B cell (primary cell): ENCODE measurements around the gene DCUN1D5. TPM values are rescaled to one million over a fixed set of nuclear protein-coding genes. Genes with fewer than 3 reads are reported as not detected.

Experiments
- ATAC-seq: fragments of 200-7000 bp; cut with Tn5 transposase; one replicate; pipeline ENCODE4 v1.10.0; 2021; ENCODE audit warnings: low read depth, mild to moderate bottlenecking, moderate number of reproducible peaks, moderate library complexity
- CTCF ChIA-PET: fragments of 350-600 bp; sonication (Branson Sonifier 250); formaldehyde crosslinking; loops from one replicate; lab custom pipeline; 2021; ENCODE audit warnings: antibody characterized with exemption, inconsistent platforms; lab: Charles Lee
- POLR2A ChIA-PET: fragments of 350-600 bp; sonication (Branson Sonifier 250); formaldehyde crosslinking; loops from one replicate; lab custom pipeline; 2021; ENCODE audit warnings: antibody characterized with exemption; lab: Charles Lee
- DNase-seq: peaks from one replicate; pipeline ENCODE4 v3.0.0; 2013
- H2AFZ ChIP-seq: 2 replicates; pipeline ENCODE4 v1.6.1; 2012; ENCODE audit warnings: mild to moderate bottlenecking, low read depth, low read length; ENCODE audit not compliant: insufficient read depth, poor library complexity, severe bottlenecking
- H3K27ac ChIP-seq, 2 donors: 1 replicate in 1 of 2; 2 replicates in 1 of 2; pipeline ENCODE4 v1.5.1; 2012 to 2013; ENCODE audit warnings: low read length in 2 of 2, mild to moderate bottlenecking in 2 of 2, moderate library complexity in 1 of 2
- H3K27me3 ChIP-seq, 4 experiments: fragments of 200-600 bp in 1 of 4; sonication (generic) in 1 of 4; replicated peaks in 1 of 4; 1 replicate in 2 of 4; 2 replicates in 2 of 4; pipeline versions ENCODE4 v1.6.1 to v1.7.0; 2013 to 2016; ENCODE audit warnings: low read length in 3 of 4, mild to moderate bottlenecking in 2 of 4, mixed read lengths in 1 of 4, moderate library complexity in 1 of 4; ENCODE audit not compliant: insufficient read depth in 4 of 4, control insufficient read depth in 3 of 4; ENCODE audit errors: control extremely low read depth in 1 of 4
- H3K36me3 ChIP-seq, 2 experiments: replicated peaks in 1 of 2; 1 replicate in 1 of 2; 2 replicates in 1 of 2; pipeline versions ENCODE4 v1.6.1 to v1.7.1; 2013; ENCODE audit warnings: low read length in 1 of 2; ENCODE audit not compliant: insufficient read depth in 2 of 2, control insufficient read depth in 1 of 2; ENCODE audit errors: control extremely low read depth in 1 of 2, extremely low read depth in 1 of 2
- H3K4me1 ChIP-seq, 2 donors: fragments of 200-600 bp in 1 of 2; sonication (generic) in 1 of 2; 1 replicate in 1 of 2; 2 replicates in 1 of 2; pipeline versions ENCODE4 v1.5.1 to v1.6.1; 2013 to 2017; ENCODE audit warnings: low read length in 2 of 2; ENCODE audit not compliant: control insufficient read depth in 2 of 2, insufficient read depth in 2 of 2
- H3K4me2 ChIP-seq: replicated peaks from 2 replicates; pipeline ENCODE3; 2012; ENCODE audit warnings: mild to moderate bottlenecking, low read depth, low read length; ENCODE audit not compliant: poor library complexity, severe bottlenecking
- H3K4me3 ChIP-seq, 5 experiments: fragments of 200-600 bp in 1 of 5; sonication (generic) in 1 of 5; 1 replicate in 3 of 5; 2 replicates in 2 of 5; pipeline versions ENCODE4 v1.5.1 to v1.7.0; 2011 to 2016; ENCODE audit warnings: low read length in 4 of 5, mild to moderate bottlenecking in 4 of 5, low read depth in 2 of 5, control low read depth in 1 of 5, moderate library complexity in 1 of 5; ENCODE audit not compliant: insufficient read depth in 1 of 5; ENCODE audit errors: control extremely low read depth in 1 of 5, extremely low read depth in 1 of 5
- H3K79me2 ChIP-seq: fragments of 200-600 bp; sonication (generic); one replicate; pipeline ENCODE4 v1.6.0; 2016; ENCODE audit warnings: low read length; ENCODE audit not compliant: control insufficient read depth, insufficient read depth
- H3K9ac ChIP-seq: fragments of 200-600 bp; sonication (generic); 2 replicates; pipeline ENCODE4 v1.6.1; 2017; ENCODE audit warnings: mild to moderate bottlenecking, low read length, moderate library complexity
- H3K9me3 ChIP-seq, 3 donors: one replicate each; pipeline versions ENCODE4 v1.6.1 to v1.7.1; 2013; ENCODE audit warnings: low read length in 2 of 3; ENCODE audit not compliant: control insufficient read depth in 2 of 3, insufficient read depth in 1 of 3; ENCODE audit errors: control extremely low read depth in 1 of 3
- H4K20me1 ChIP-seq: 2 replicates; pipeline ENCODE4 v1.6.0; 2012; ENCODE audit warnings: mild to moderate bottlenecking, low read length; ENCODE audit not compliant: insufficient read depth, control insufficient read depth, poor library complexity, severe bottlenecking
- H3K27ac Mint-ChIP-seq: one replicate; pipeline ENCODE4 v1.8.0; 2021; ENCODE audit warnings: mixed read lengths
- H3K27me3 Mint-ChIP-seq: one replicate; pipeline ENCODE4 v1.8.0; 2021; ENCODE audit warnings: mixed read lengths
- H3K4me1 Mint-ChIP-seq: one replicate; pipeline ENCODE4 v1.8.0; 2021; ENCODE audit warnings: mixed read lengths
- H3K4me3 Mint-ChIP-seq: one replicate; pipeline ENCODE4 v1.8.0; 2021; ENCODE audit warnings: mixed read lengths
- H3K9me3 Mint-ChIP-seq: one replicate; pipeline ENCODE4 v1.8.0; 2022; ENCODE audit warnings: mixed read lengths; ENCODE audit not compliant: insufficient read depth
- CTCF ChIP-seq: fragments of 200-600 bp; IDR thresholded peaks from one replicate; pipeline ENCODE4 v1.8.0; 2022; ENCODE audit warnings: antibody characterized with exemption, mild to moderate bottlenecking
- EZH2 ChIP-seq: IDR thresholded peaks from 2 replicates; pipeline ENCODE4 v1.6.1; 2012; ENCODE audit warnings: borderline replicate concordance, low read depth, mild to moderate bottlenecking, moderate library complexity, low read length; ENCODE audit not compliant: insufficient read depth, poor library complexity, severe bottlenecking
- WGBS: methylation state at CpG from one replicate; pipeline ENCODE4 v1.1.5; 2013; ENCODE audit warnings: missing lambda C conversion rate; ENCODE audit not compliant: insufficient coverage; 5-methylcytosine and 5-hydroxymethylcytosine counted together
- intact Hi-C: fragments of 100-400 bp; cut with micrococcal nuclease; formaldehyde crosslinking; loops from one replicate; pipeline ENCODE4 v1.10.0; 2022
- polyA plus RNA-seq: library from polyadenylated mRNA; depleted of rRNA; stranded (reverse); fragments of >200 nt; gene quantifications from 2 replicates; pipeline ENCODE4 v1.2.3, GENCODE V29; 2012
- total RNA-seq, 2 donors: library from RNA; stranded (reverse); fragments of 120-200 nt in 1 of 2; gene quantifications; 1 replicate in 1 of 2; 2 replicates in 1 of 2; pipeline versions ENCODE4 v1.2.3 to v1.2.4, GENCODE V29; 2013 to 2022

DCUN1D5 gene
- total and polyA plus RNA-seq, 2 donors (not counting 1 experiment from before 2014, with no cell fraction given), result 11.9 to 14.2 TPM

- H3K27ac Mint-ChIP-seq, result no peak overlapping the region
- POLR2A ChIA-PET, result no interaction called here
- CTCF ChIA-PET, result interaction anchor here (0.8 kb wide), 1 partner anchor 21 kb away, joined by 3 read pairs; no protein-coding TSS in a partner anchor
Observed at GRCh38 chr11:103085758-103086365, 6.1 kb downstream of the DCUN1D5 start.

More at GRCh38 chr11:103085758-103086365, 6.1 kb downstream of the DCUN1D5 start:
- no peak overlapping the region for H2AFZ ChIP-seq
- H3K4me3 ChIP-seq, result no peak overlapping the region
- intact Hi-C loops, result no loop called here
- no CpG with 5 or more reads among the region's 1 CpG for WGBS
- H3K9me3 ChIP-seq, result no peaks in the 10 kb centered on the region
- peaks cover 4% of the 10 kb centered on the region for H4K20me1 ChIP-seq
- ATAC-seq (no peak), DNase-seq (no peak)
- H3K4me1 Mint-ChIP-seq, result peaks cover 19% of the 10 kb centered on the region
- no peak overlapping the region for H3K9ac ChIP-seq
- H3K27me3 Mint-ChIP-seq, result no peaks in the 10 kb centered on the region
- no peaks in the 10 kb centered on the region for H3K27me3 ChIP-seq
- peaks cover 3 to 5% of the 10 kb centered on the region in 2 donors for H3K4me1 ChIP-seq
- no peak overlapping the region for H3K4me2 ChIP-seq
- H3K9me3 Mint-ChIP-seq, result no peaks in the 10 kb centered on the region
- peaks cover 4 to 20% of the 10 kb centered on the region in 2 experiments for H3K36me3 ChIP-seq
- no peak overlapping the region for H3K4me3 Mint-ChIP-seq
- peaks cover 48% of the 10 kb centered on the region for H3K79me2 ChIP-seq
- H3K27ac ChIP-seq, result no peak overlapping the region
- TF ChIP-seq CTCF (no peak), EZH2 (no peak)
